ENCODE data around the gene CYP4F3. TPM values are rescaled to one million over a fixed set of nuclear protein-coding genes. Genes with fewer than 3 reads are reported as not detected.
A peak's percentile ranks its signal among the peaks of the same experiment; 100 is the strongest.
"Not testable (repeated sequence)": the region's sequence is repeated elsewhere in the genome, so short reads cannot be mapped to it uniquely, and the experiment has no call there.

CYP4F3 gene
- polyA plus RNA-seq, 1 donor from 2014 or later = not detected

- Mint-ChIP-seq H3K9me3 (peaks cover 0 to 3% (median 2%) of the 10 kb centered on the region in 3 donors), H3K4me1 (peaks cover 5 to 8% (median 6%) of the 10 kb centered on the region in 3 donors), H3K4me3 (peak overlapping the region in 2 of 4 donors; percentile 35 to 55), H3K36me3 (no peaks in the 10 kb centered on the region), H3K27me3 (peaks cover 10% of the 10 kb centered on the region), H3K27ac (no peak overlapping the region)
These were observed 1.3 kb downstream of the CYP4F3 start for GRCh38 chr19:15641901-15642491.

DNA sequence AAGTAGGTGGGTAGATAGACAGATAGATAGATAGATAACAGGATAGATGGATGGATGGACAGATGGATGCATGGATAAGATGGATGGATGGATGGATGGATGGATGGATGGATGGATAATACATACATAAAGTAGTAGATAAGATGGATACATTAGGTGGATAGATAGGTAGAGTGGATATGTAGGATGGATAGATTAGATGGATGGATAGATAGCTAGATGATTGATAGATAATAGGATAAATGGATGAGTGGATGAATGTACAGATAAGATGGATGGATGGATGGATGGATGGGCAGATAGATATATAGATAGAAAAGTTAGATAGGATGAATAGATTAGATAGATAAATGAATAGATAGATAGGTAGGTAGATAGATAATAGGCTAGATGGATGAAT lies 2.1 kb downstream of the CYP4F3 start:
- peaks cover 1 to 3% (median 2%) of the 10 kb centered on the region in 3 donors for H3K9me3 Mint-ChIP-seq
- H3K4me3 Mint-ChIP-seq = peak overlapping the region in 1 of 4 donors; percentile 34
- peaks cover 5 to 8% (median 6%) of the 10 kb centered on the region in 3 donors for H3K4me1 Mint-ChIP-seq
- H3K27me3 Mint-ChIP-seq = peaks cover 11% of the 10 kb centered on the region
- H3K27ac Mint-ChIP-seq = no peak overlapping the region
- no peaks in the 10 kb centered on the region for H3K36me3 Mint-ChIP-seq

GRCh38 chr19:15643387-15643786 lies 2.7 kb downstream of the CYP4F3 start:
- Mint-ChIP-seq H3K36me3 (no peaks in the 10 kb centered on the region), H3K9me3 (peaks cover 2 to 3% (median 3%) of the 10 kb centered on the region in 3 donors), H3K27ac (no peak overlapping the region), H3K27me3 (peaks cover 11% of the 10 kb centered on the region), H3K4me1 (peaks cover 5 to 8% (median 6%) of the 10 kb centered on the region in 3 donors), H3K4me3 (no peak overlapping the region)

DNA sequence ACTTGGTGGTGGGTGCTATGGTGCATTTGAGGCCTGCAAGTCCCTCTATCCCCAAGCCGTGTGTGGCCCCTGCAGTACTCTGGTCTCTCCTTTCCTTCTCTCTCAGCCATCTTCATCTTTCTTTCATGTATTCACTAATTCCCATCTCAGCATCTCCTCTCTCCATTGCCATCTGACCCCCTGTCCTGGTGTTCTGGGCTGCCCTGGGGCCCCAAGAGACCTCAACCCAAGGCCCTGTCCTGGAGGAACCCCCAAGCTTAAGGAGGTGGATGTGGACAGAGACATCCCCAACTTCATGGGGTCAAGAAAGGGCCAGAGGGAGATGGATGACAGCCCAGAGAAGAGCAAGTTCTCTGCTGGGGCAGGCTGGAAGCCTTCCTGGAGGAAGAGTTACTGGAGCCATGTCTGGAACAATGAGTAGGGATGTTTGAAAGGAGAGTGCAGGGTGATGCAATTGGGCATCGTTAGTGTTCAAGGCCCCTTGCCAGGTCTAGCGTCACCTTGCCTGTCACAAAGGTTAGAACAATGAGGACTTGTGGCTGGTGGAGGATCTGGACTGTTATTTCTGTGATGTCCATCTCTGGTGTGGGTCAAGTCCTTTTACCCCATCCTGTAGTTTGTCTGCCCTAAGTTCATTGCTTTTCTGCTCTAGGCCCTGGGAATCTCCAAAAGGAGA lies 3.5 kb downstream of the CYP4F3 start:
- no peaks in the 10 kb centered on the region for H3K36me3 Mint-ChIP-seq
- H3K27ac Mint-ChIP-seq = no peak overlapping the region
- no peak overlapping the region for H3K4me3 Mint-ChIP-seq
- H3K27me3 Mint-ChIP-seq = peaks cover 10% of the 10 kb centered on the region
- peaks cover 5 to 8% (median 6%) of the 10 kb centered on the region in 3 donors for H3K4me1 Mint-ChIP-seq
- H3K9me3 Mint-ChIP-seq = peaks cover 2 to 3% (median 3%) of the 10 kb centered on the region in 3 donors

GRCh38 chr19:15644816-15645215 lies 4.1 kb downstream of the CYP4F3 start:
- no peak overlapping the region for H3K27ac Mint-ChIP-seq
- H3K4me1 Mint-ChIP-seq = peaks cover 5 to 8% (median 6%) of the 10 kb centered on the region in 3 donors
- no peaks in the 10 kb centered on the region for H3K36me3 Mint-ChIP-seq
- peaks cover 7% of the 10 kb centered on the region for H3K27me3 Mint-ChIP-seq
- H3K4me3 Mint-ChIP-seq = no peak overlapping the region
- peaks cover 3 to 4% (median 3%) of the 10 kb centered on the region in 3 donors for H3K9me3 Mint-ChIP-seq

GRCh38 chr19:15649526-15649925 lies 8.8 kb downstream of the CYP4F3 start:
- no peaks in the 10 kb centered on the region for H3K4me1 Mint-ChIP-seq
- H3K9me3 Mint-ChIP-seq = peaks cover 3 to 5% (median 4%) of the 10 kb centered on the region in 3 donors
- H3K36me3 Mint-ChIP-seq = no peaks in the 10 kb centered on the region
- H3K27me3 Mint-ChIP-seq = peaks cover 14% of the 10 kb centered on the region
- no peak overlapping the region for H3K4me3 Mint-ChIP-seq
- no peak overlapping the region for H3K27ac Mint-ChIP-seq

DNA sequence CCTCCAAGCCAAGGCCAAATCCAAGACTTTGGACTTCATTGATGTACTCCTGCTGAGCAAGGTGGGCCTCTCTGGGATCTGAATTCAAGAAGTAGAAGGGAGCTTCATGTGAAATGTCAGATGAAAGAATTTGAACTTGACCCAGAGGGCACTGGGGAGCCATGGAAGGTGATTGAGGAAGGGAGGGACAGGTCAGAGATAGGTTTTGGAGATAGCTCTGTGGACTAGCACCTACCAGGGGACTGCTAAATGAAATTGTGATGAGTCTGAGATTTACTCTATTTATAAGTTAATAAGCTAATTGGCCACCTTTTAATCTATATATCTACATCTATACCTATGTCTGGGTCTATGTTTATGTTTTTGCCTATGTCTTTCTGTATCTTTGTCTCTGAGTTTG lies 9.4 kb downstream of the CYP4F3 start:
- H3K27me3 Mint-ChIP-seq = peaks cover 17% of the 10 kb centered on the region
- not testable (repeated sequence) for H3K9me3 Mint-ChIP-seq, H3K4me3 Mint-ChIP-seq, H3K36me3 Mint-ChIP-seq, H3K27ac Mint-ChIP-seq, H3K4me1 Mint-ChIP-seq

DNA sequence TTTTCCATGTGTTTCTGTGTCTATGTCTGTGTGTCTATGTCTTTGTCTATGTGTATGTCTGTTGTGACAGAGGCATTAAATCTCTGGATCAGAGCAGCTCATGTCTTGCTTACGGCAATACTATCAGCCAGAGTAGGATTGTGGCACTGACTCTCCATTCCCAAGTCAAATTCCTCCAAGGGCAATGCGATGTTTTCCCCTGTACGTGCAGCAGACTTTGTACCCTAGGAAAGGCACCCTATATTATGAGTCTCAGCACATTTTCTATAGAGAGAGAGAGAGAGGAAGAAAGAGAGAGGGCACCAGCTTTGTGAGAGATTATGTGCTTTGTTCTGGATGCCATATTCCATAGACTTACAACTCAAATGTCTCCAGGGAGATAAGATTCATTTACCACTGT lies 11.1 kb downstream of the CYP4F3 start:
- Mint-ChIP-seq H3K4me3 (no peak overlapping the region), H3K27ac (no peak overlapping the region), H3K27me3 (peaks cover 14% of the 10 kb centered on the region), H3K9me3 (peaks cover 2 to 3% (median 2%) of the 10 kb centered on the region in 3 donors), H3K36me3 (no peaks in the 10 kb centered on the region), H3K4me1 (no peaks in the 10 kb centered on the region)

GRCh38 chr19:15652559-15653278 lies 12.0 kb downstream of the CYP4F3 start:
- Mint-ChIP-seq H3K4me1 (no peaks in the 10 kb centered on the region), H3K9me3 (peaks cover 2 to 3% (median 2%) of the 10 kb centered on the region in 3 donors), H3K27ac (no peak overlapping the region), H3K36me3 (no peaks in the 10 kb centered on the region), H3K27me3 (peaks cover 12% of the 10 kb centered on the region), H3K4me3 (no peak overlapping the region)

GRCh38 chr19:15656467-15656866 lies 15.8 kb downstream of the CYP4F3 start:
- peaks cover 15% of the 10 kb centered on the region for H3K27me3 Mint-ChIP-seq
- H3K4me1 Mint-ChIP-seq = no peaks in the 10 kb centered on the region
- H3K27ac Mint-ChIP-seq = no peak overlapping the region
- no peak overlapping the region for H3K4me3 Mint-ChIP-seq
- no peaks in the 10 kb centered on the region for H3K36me3 Mint-ChIP-seq
- peaks cover 0 to 4% (median 0%) of the 10 kb centered on the region in 3 donors for H3K9me3 Mint-ChIP-seq

GRCh38 chr19:15663247-15663646 lies 22.6 kb downstream of the CYP4F3 start:
- no peak overlapping the region for H3K4me3 Mint-ChIP-seq
- H3K4me1 Mint-ChIP-seq = no peaks in the 10 kb centered on the region
- H3K27me3 Mint-ChIP-seq = peaks cover 3% of the 10 kb centered on the region
- no peaks in the 10 kb centered on the region for H3K36me3 Mint-ChIP-seq
- no peak overlapping the region for H3K27ac Mint-ChIP-seq
- H3K9me3 Mint-ChIP-seq = peaks cover 1 to 4% (median 3%) of the 10 kb centered on the region in 3 donors

DNA sequence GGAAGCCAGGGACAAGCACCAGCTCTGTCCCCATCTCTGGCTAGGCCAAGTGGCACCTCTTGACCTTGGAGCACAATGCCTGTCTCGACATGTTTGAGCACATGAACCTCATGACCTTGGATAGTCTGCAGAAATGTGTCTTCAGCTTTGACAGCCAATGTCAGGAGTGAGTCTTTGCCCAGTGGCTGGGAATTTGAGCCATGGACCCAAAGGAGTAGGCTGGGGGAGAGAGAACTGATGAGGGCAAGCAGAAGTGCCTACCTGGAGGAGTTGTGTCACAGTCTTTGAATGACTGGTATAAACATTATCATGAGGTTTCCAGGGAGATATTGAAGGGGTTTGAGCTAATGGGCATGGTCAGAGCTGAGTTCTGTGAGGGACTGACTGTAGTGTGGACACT lies 25.5 kb downstream of the CYP4F3 start:
- Mint-ChIP-seq H3K4me1 (no peaks in the 10 kb centered on the region), H3K4me3 (no peak overlapping the region), H3K27ac (no peak overlapping the region), H3K9me3 (peaks cover 0 to 3% (median 1%) of the 10 kb centered on the region in 3 donors), H3K27me3 (peaks cover 4% of the 10 kb centered on the region), H3K36me3 (no peaks in the 10 kb centered on the region)

DNA sequence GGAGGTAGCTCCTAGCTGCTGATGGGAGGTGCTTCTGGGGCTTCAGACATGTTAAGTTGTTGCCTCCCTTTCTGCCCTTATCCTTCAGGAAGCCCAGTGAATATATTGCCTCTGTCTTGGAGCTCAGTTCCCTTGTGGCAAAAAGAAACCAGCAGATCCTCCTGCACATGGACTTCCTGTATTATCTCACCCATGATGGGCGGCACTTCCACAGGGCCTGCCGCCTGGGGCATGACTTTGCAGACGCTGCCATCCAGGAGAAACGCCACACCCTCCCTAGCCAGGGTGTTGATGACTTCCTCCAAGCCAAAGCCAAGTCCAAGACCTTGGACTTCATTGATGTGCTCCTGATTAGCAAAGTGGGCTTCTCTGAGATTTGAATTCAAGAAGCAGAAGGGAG lies 26.2 kb downstream of the CYP4F3 start:
- no peaks in the 10 kb centered on the region for H3K4me1 Mint-ChIP-seq

GRCh38 chr19:15669440-15669839 lies 28.7 kb downstream of the CYP4F3 start:
- H3K4me3 Mint-ChIP-seq = no peak overlapping the region
- peaks cover 4% of the 10 kb centered on the region for H3K27me3 Mint-ChIP-seq
- H3K27ac Mint-ChIP-seq = no peak overlapping the region
- no peaks in the 10 kb centered on the region for H3K4me1 Mint-ChIP-seq
- H3K9me3 Mint-ChIP-seq = peaks cover 0 to 1% (median 0%) of the 10 kb centered on the region in 3 donors
- H3K36me3 Mint-ChIP-seq = no peaks in the 10 kb centered on the region

More for the DNA sequence above, 26.2 kb downstream of the CYP4F3 start:
- H3K9me3 Mint-ChIP-seq = peaks cover 0 to 3% (median 1%) of the 10 kb centered on the region in 3 donors
- H3K27me3 Mint-ChIP-seq = peaks cover 4% of the 10 kb centered on the region
- no peaks in the 10 kb centered on the region for H3K36me3 Mint-ChIP-seq
- H3K4me3 Mint-ChIP-seq = no peak overlapping the region
- H3K27ac Mint-ChIP-seq = no peak overlapping the region

- H3K4me1 Mint-ChIP-seq = no peaks in the 10 kb centered on the region
- H3K36me3 Mint-ChIP-seq = no peaks in the 10 kb centered on the region
- H3K27ac Mint-ChIP-seq = no peak overlapping the region
- no peak overlapping the region for H3K4me3 Mint-ChIP-seq
- peaks cover 4% of the 10 kb centered on the region for H3K27me3 Mint-ChIP-seq
- peaks cover 0 to 1% (median 0%) of the 10 kb centered on the region in 3 donors for H3K9me3 Mint-ChIP-seq
These were observed 29.2 kb downstream of the CYP4F3 start for GRCh38 chr19:15669891-15670290.

Data from IgD-negative memory B cell (primary cell).